HepG2 (cell line): Measurements from ENCODE around the gene DDTL. TPM values are rescaled to one million over a fixed set of nuclear protein-coding genes. Genes with fewer than 3 reads are reported as not detected.
A peak's percentile ranks its signal among the peaks of the same experiment; 100 is the strongest.

ENCODE experiments used
- ADNP ChIP-seq: sonication (generic); formaldehyde crosslinking; IDR thresholded peaks from 2 replicates; pipeline ENCODE4 v1.4.0; 2020; ENCODE audit warnings: missing genetic modification reagents
- ARNT ChIP-seq: fragments of 450-650 bp; IDR thresholded peaks from 2 replicates; pipeline ENCODE4 v1.6.1; 2017
- ATF5 ChIP-seq: sonication (generic); formaldehyde crosslinking; IDR thresholded peaks from 2 replicates; pipeline ENCODE4 v1.4.0; 2020; ENCODE audit warnings: mild to moderate bottlenecking, low read depth, missing genetic modification reagents
- DMAP1 ChIP-seq: IDR thresholded peaks from 2 replicates; pipeline ENCODE4 v1.6.1; 2016
- ELF1 ChIP-seq: sonication (generic); formaldehyde crosslinking; IDR thresholded peaks from 2 replicates; pipeline ENCODE4 v1.4.0; 2020; ENCODE audit warnings: missing genetic modification reagents
- FIP1L1 ChIP-seq: fragments of 200-400 bp; formaldehyde crosslinking; IDR thresholded peaks from 2 replicates; pipeline ENCODE4 v1.6.1; 2018; ENCODE audit warnings: low read depth, mild to moderate bottlenecking, low read length, moderate library complexity, borderline replicate concordance; ENCODE audit not compliant: insufficient read depth
- FOXK1 ChIP-seq: sonication (generic); formaldehyde crosslinking; IDR thresholded peaks from 2 replicates; pipeline ENCODE4 v1.4.0; 2020; ENCODE audit warnings: low read depth, missing genetic modification reagents, borderline replicate concordance
- GABPB1 ChIP-seq: IDR thresholded peaks from 2 replicates; pipeline ENCODE4 v1.6.1; 2016; ENCODE audit warnings: mild to moderate bottlenecking, missing genetic modification reagents, moderate library complexity, missing compliant biosample characterization
- GATAD2A ChIP-seq: IDR thresholded peaks from 2 replicates; pipeline ENCODE4 v1.6.1; 2016
- HOXA3 ChIP-seq: sonication (generic); formaldehyde crosslinking; IDR thresholded peaks from 2 replicates; pipeline ENCODE4 v1.5.0; 2020; ENCODE audit warnings: missing genetic modification reagents
- KAT7 ChIP-seq: IDR thresholded peaks from 2 replicates; pipeline ENCODE4 v1.6.1; 2018; ENCODE audit warnings: borderline replicate concordance, missing compliant biosample characterization
- KDM3A ChIP-seq: IDR thresholded peaks from 2 replicates; pipeline ENCODE4 v1.6.1; 2018; ENCODE audit warnings: low read depth, missing compliant biosample characterization
- MAX ChIP-seq: IDR thresholded peaks from 2 replicates; pipeline ENCODE4 v1.6.1; 2012; ENCODE audit warnings: inconsistent platforms
- MEF2D ChIP-seq: sonication (generic); formaldehyde crosslinking; IDR thresholded peaks from 2 replicates; pipeline ENCODE4 v1.5.1; 2020; ENCODE audit warnings: mild to moderate bottlenecking, missing genetic modification reagents
- NR2F6 ChIP-seq, 2 experiments: IDR thresholded peaks; 2 replicates each; pipeline ENCODE4 v1.6.1; 2016; ENCODE audit warnings: antibody characterized with exemption in 1 of 2, mild to moderate bottlenecking in 1 of 2
- PAX8 ChIP-seq: sonication (generic); formaldehyde crosslinking; IDR thresholded peaks from 2 replicates; pipeline ENCODE4 v1.8.0; 2022; ENCODE audit warnings: mild to moderate bottlenecking, missing genetic modification reagents, borderline replicate concordance
- TBX2 ChIP-seq: sonication (generic); formaldehyde crosslinking; IDR thresholded peaks from 2 replicates; pipeline ENCODE4 v1.5.0; 2020; ENCODE audit warnings: missing genetic modification reagents, mild to moderate bottlenecking, borderline replicate concordance
- TEAD3 ChIP-seq: optimal IDR thresholded peaks from 2 replicates; pipeline ENCODE3; 2016; ENCODE audit warnings: borderline replicate concordance
- U2AF1 ChIP-seq: fragments of 200-400 bp; formaldehyde crosslinking; optimal IDR thresholded peaks from 2 replicates; pipeline ENCODE3; 2017; ENCODE audit warnings: mild to moderate bottlenecking, low read depth, low read length
- ZNF253 ChIP-seq: sonication (generic); formaldehyde crosslinking; IDR thresholded peaks from 2 replicates; pipeline ENCODE4 v1.8.0; 2022; ENCODE audit warnings: mild to moderate bottlenecking, missing genetic modification reagents, borderline replicate concordance
- ZNF326 ChIP-seq: sonication (generic); formaldehyde crosslinking; IDR thresholded peaks from 2 replicates; pipeline ENCODE4 v1.4.0; 2020; ENCODE audit warnings: missing genetic modification reagents, borderline replicate concordance
- ZNF331 ChIP-seq: sonication (generic); formaldehyde crosslinking; IDR thresholded peaks from 2 replicates; pipeline ENCODE4 v1.4.0; 2020; ENCODE audit warnings: missing genetic modification reagents
- ZNF574 ChIP-seq: sonication (generic); formaldehyde crosslinking; IDR thresholded peaks from 2 replicates; pipeline ENCODE4 v1.4.0; 2020; ENCODE audit warnings: missing genetic modification reagents
- ZNF589 ChIP-seq: sonication (generic); formaldehyde crosslinking; conservative IDR thresholded peaks from 2 replicates; pipeline ENCODE4 v1.8.0; 2022; ENCODE audit warnings: mild to moderate bottlenecking, moderate library complexity, missing genetic modification reagents
- ZNF724P ChIP-seq: sonication (generic); formaldehyde crosslinking; IDR thresholded peaks from 2 replicates; pipeline ENCODE4 v1.8.0; 2022; ENCODE audit warnings: missing genetic modification reagents, borderline replicate concordance
- ZNF766 ChIP-seq: sonication (generic); formaldehyde crosslinking; IDR thresholded peaks from 2 replicates; pipeline ENCODE4 v1.5.0; 2020; ENCODE audit warnings: missing genetic modification reagents, borderline replicate concordance
- polyA plus RNA-seq, 8 experiments: library from polyadenylated mRNA; depleted of rRNA in 3 of 8; stranded (reverse) in 7 of 8; unstranded in 1 of 8; fragments of >200 nt; fragmentation: Illumina TruSeq in 4 of 8; extraction: Trizol in 4 of 8; gene quantifications; 2 replicates each; pipeline versions ENCODE4 v1.2.1 to v1.2.3, GENCODE V29; 2011 to 2016; ENCODE audit warnings: low read depth in 4 of 8, missing spikeins in 1 of 8, mixed read lengths in 1 of 8; ENCODE audit not compliant: insufficient read depth in 1 of 8
- total RNA-seq, 5 experiments: library from RNA; depleted of rRNA; stranded (reverse); fragments of >200 nt; fragmentation: Illumina TruSeq; extraction: Trizol; gene quantifications; 2 replicates each; pipeline ENCODE4 v1.2.3, GENCODE V29; 2016; ENCODE audit warnings: low read depth in 1 of 5

DDTL gene
- total and polyA plus RNA-seq, 2 of the 13 experiments (the other 11 are each of a cell fraction or from before 2014, with no cell fraction given): 0.31 TPM; not detected in 1

GRCh38 chr22:24009227-24010017, 42.7 kb downstream of the DDTL start (continued):
- peak; percentile 38; the same call in 1 of the 2 replicates for TF ChIP-seq ZNF574 (CRISPR knock-in tag)
- no peak for TF ChIP-seq KAT7 (CRISPR knock-in tag)
- TF ChIP-seq ZNF589 (CRISPR knock-in tag): no peak
- peak; percentile 31; the same call in 1 of the 2 replicates for TF ChIP-seq HOXA3
- TF ChIP-seq ZNF326 (CRISPR knock-in tag): no peak
- peak; percentile 33; the same call in 1 of the 2 replicates for TF ChIP-seq ELF1 (CRISPR knock-in tag)
- no peak for TF ChIP-seq GABPB1
- TF ChIP-seq DMAP1: 0 out of 2 replicates have a peak, but pooled peaks have one; percentile 40
- TF ChIP-seq ZNF724P (CRISPR knock-in tag): 0 out of 2 replicates have a peak, but pooled peaks have one; percentile 52
- peak; percentile 15 for TF ChIP-seq TEAD3 (CRISPR knock-in tag)
- TF ChIP-seq ZNF253: no peak
- peak; percentile 41; the same call in 1 of the 2 replicates for TF ChIP-seq ZNF331 (CRISPR knock-in tag)
- TF ChIP-seq U2AF1: no peak
- no peak for TF ChIP-seq ADNP (CRISPR knock-in tag)
- no peak for TF ChIP-seq ZNF766 (CRISPR knock-in tag)
- no peak for TF ChIP-seq FIP1L1
- TF ChIP-seq NR2F6 (IDR thresholded peaks at IDR 0.05): peak; percentile 23; the same call in 1 of the 2 replicates
- TF ChIP-seq NR2F6 (CRISPR knock-in tag; IDR thresholded peaks at IDR 0.05): peak; percentile 45
- no peak for TF ChIP-seq KDM3A (CRISPR knock-in tag)
- TF ChIP-seq TBX2 (CRISPR knock-in tag): peak; percentile 49; the same call in 1 of the 2 replicates
- peak; percentile 41; the same call in 1 of the 2 replicates for TF ChIP-seq MAX
- no peak for TF ChIP-seq ARNT
- TF ChIP-seq GATAD2A (CRISPR knock-in tag): peak; percentile 75
- TF ChIP-seq MEF2D: no peak
- TF ChIP-seq PAX8 (CRISPR knock-in tag): no peak
- no peak; the same call in 1 of the 2 replicates for TF ChIP-seq ATF5 (CRISPR knock-in tag)
- TF ChIP-seq FOXK1: no peak
